Measurements from ENCODE around the gene MBTPS2.
A peak's percentile ranks its signal among the peaks of the same experiment; 100 is the strongest.

Gene MBTPS2

GRCh38 chrX:21839334-21840192, at the start of gene MBTPS2:
Gene MBTPS2, plus strand, starts transcription at chrX:21839617. Its CDS starts 118 bp downstream, at chrX:21839735.
- Histone ChIP-seq H3K4me1 (ENCODE audit: control insufficient read depth, insufficient read depth, low read length, unreplicated experiment) (peaks cover 8% of the 10 kb centered on the region), H3K4me3 (ENCODE audit: low read depth, low read length) (peak within 1 kb of the TSS; percentile 100), H3K79me2 (ENCODE audit: control insufficient read depth, insufficient read depth, low read length, unreplicated experiment) (peaks cover 34% of the 10 kb centered on the region), H2AFZ (ENCODE audit: low read length, unreplicated experiment) (peak within 1 kb of the TSS; percentile 94), H3K27ac (ENCODE audit: low read depth, low read length) (peak within 1 kb of the TSS; percentile 72), H3K36me3 (ENCODE audit: insufficient read depth, low read length) (peaks cover 4% of the 10 kb centered on the region; the same call in 1 of the 2 replicates), H3K27me3 (ENCODE audit: insufficient read depth, low read length) (no peaks in the 10 kb centered on the region)

- Histone ChIP-seq H3K36me3 (ENCODE audit: insufficient read depth, low read length) (no peaks in the 10 kb centered on the region), H2AFZ (ENCODE audit: low read length, unreplicated experiment) (no peak overlapping the region), H3K4me3 (ENCODE audit: low read depth, low read length) (peak overlapping the region; percentile 51; the same call in 1 of the 2 replicates), H3K27ac (ENCODE audit: low read depth, low read length) (peak overlapping the region; percentile 76), H3K79me2 (ENCODE audit: control insufficient read depth, insufficient read depth, low read length, unreplicated experiment) (no peaks in the 10 kb centered on the region), H3K27me3 (ENCODE audit: insufficient read depth, low read length) (no peaks in the 10 kb centered on the region), H3K4me1 (ENCODE audit: control insufficient read depth, insufficient read depth, low read length, unreplicated experiment) (peaks cover 35% of the 10 kb centered on the region)
These were observed 40.7 kb upstream of the MBTPS2 start for GRCh38 chrX:21798677-21799219.

GRCh38 chrX:21799767-21800166, 39.6 kb upstream of the MBTPS2 start:
- H2AFZ ChIP-seq (ENCODE audit: low read length, unreplicated experiment), result no peak overlapping the region
- H3K79me2 ChIP-seq (ENCODE audit: control insufficient read depth, insufficient read depth, low read length, unreplicated experiment), result no peaks in the 10 kb centered on the region
- peaks cover 35% of the 10 kb centered on the region for H3K4me1 ChIP-seq (ENCODE audit: control insufficient read depth, insufficient read depth, low read length, unreplicated experiment)
- peak overlapping the region; percentile 51; the same call in 1 of the 2 replicates for H3K4me3 ChIP-seq (ENCODE audit: low read depth, low read length)
- no peaks in the 10 kb centered on the region for H3K27me3 ChIP-seq (ENCODE audit: insufficient read depth, low read length)
- H3K27ac ChIP-seq (ENCODE audit: low read depth, low read length), result peak overlapping the region; percentile 76
- no peaks in the 10 kb centered on the region for H3K36me3 ChIP-seq (ENCODE audit: insufficient read depth, low read length)

- H3K27me3 ChIP-seq (ENCODE audit: insufficient read depth, low read length), result no peaks in the 10 kb centered on the region
- peak overlapping the region; percentile 51; the same call in 1 of the 2 replicates for H3K4me3 ChIP-seq (ENCODE audit: low read depth, low read length)
- no peaks in the 10 kb centered on the region for H3K79me2 ChIP-seq (ENCODE audit: control insufficient read depth, insufficient read depth, low read length, unreplicated experiment)
- H2AFZ ChIP-seq (ENCODE audit: low read length, unreplicated experiment), result no peak overlapping the region
- H3K36me3 ChIP-seq (ENCODE audit: insufficient read depth, low read length), result no peaks in the 10 kb centered on the region
- peaks cover 35% of the 10 kb centered on the region for H3K4me1 ChIP-seq (ENCODE audit: control insufficient read depth, insufficient read depth, low read length, unreplicated experiment)
- peak overlapping the region; percentile 76 for H3K27ac ChIP-seq (ENCODE audit: low read depth, low read length)
These were observed 39.1 kb upstream of the MBTPS2 start for GRCh38 chrX:21800344-21800770.

- no peak overlapping the region for H2AFZ ChIP-seq (ENCODE audit: low read length, unreplicated experiment)
- H3K4me3 ChIP-seq (ENCODE audit: low read depth, low read length), result no peak overlapping the region
- no peaks in the 10 kb centered on the region for H3K27me3 ChIP-seq (ENCODE audit: insufficient read depth, low read length)
- H3K4me1 ChIP-seq (ENCODE audit: control insufficient read depth, insufficient read depth, low read length, unreplicated experiment), result peaks cover 35% of the 10 kb centered on the region
- H3K36me3 ChIP-seq (ENCODE audit: insufficient read depth, low read length), result no peaks in the 10 kb centered on the region
- no peak overlapping the region for H3K27ac ChIP-seq (ENCODE audit: low read depth, low read length)
- no peaks in the 10 kb centered on the region for H3K79me2 ChIP-seq (ENCODE audit: control insufficient read depth, insufficient read depth, low read length, unreplicated experiment)
These were observed 37.3 kb upstream of the MBTPS2 start for GRCh38 chrX:21802054-21802670.

GRCh38 chrX:21802839-21803238, 36.6 kb upstream of the MBTPS2 start:
- Histone ChIP-seq H2AFZ (ENCODE audit: low read length, unreplicated experiment) (no peak overlapping the region), H3K36me3 (ENCODE audit: insufficient read depth, low read length) (no peaks in the 10 kb centered on the region), H3K4me3 (ENCODE audit: low read depth, low read length) (no peak overlapping the region), H3K79me2 (ENCODE audit: control insufficient read depth, insufficient read depth, low read length, unreplicated experiment) (no peaks in the 10 kb centered on the region), H3K4me1 (ENCODE audit: control insufficient read depth, insufficient read depth, low read length, unreplicated experiment) (peaks cover 35% of the 10 kb centered on the region), H3K27ac (ENCODE audit: low read depth, low read length) (no peak overlapping the region), H3K27me3 (ENCODE audit: insufficient read depth, low read length) (no peaks in the 10 kb centered on the region)

- 0 out of 2 replicates have a peak, but pooled peaks cover 1% of the 10 kb centered on the region for H3K27me3 ChIP-seq (ENCODE audit: insufficient read depth, low read length)
- H3K4me3 ChIP-seq (ENCODE audit: low read depth, low read length), result no peak overlapping the region
- H3K36me3 ChIP-seq (ENCODE audit: insufficient read depth, low read length), result no peaks in the 10 kb centered on the region
- H2AFZ ChIP-seq (ENCODE audit: low read length, unreplicated experiment), result no peak overlapping the region
- H3K4me1 ChIP-seq (ENCODE audit: control insufficient read depth, insufficient read depth, low read length, unreplicated experiment), result no peaks in the 10 kb centered on the region
- no peak overlapping the region for H3K27ac ChIP-seq (ENCODE audit: low read depth, low read length)
- no peaks in the 10 kb centered on the region for H3K79me2 ChIP-seq (ENCODE audit: control insufficient read depth, insufficient read depth, low read length, unreplicated experiment)
These were observed 32.7 kb upstream of the MBTPS2 start for GRCh38 chrX:21806691-21807090.

GRCh38 chrX:21811832-21812231, 27.6 kb upstream of the MBTPS2 start:
- H3K36me3 ChIP-seq (ENCODE audit: insufficient read depth, low read length), result no peaks in the 10 kb centered on the region
- no peak overlapping the region for H3K4me3 ChIP-seq (ENCODE audit: low read depth, low read length)
- no peaks in the 10 kb centered on the region for H3K79me2 ChIP-seq (ENCODE audit: control insufficient read depth, insufficient read depth, low read length, unreplicated experiment)
- no peaks in the 10 kb centered on the region for H3K4me1 ChIP-seq (ENCODE audit: control insufficient read depth, insufficient read depth, low read length, unreplicated experiment)
- H3K27me3 ChIP-seq (ENCODE audit: insufficient read depth, low read length), result 0 out of 2 replicates have a peak, but pooled peaks cover 6% of the 10 kb centered on the region
- no peak overlapping the region for H3K27ac ChIP-seq (ENCODE audit: low read depth, low read length)
- no peak overlapping the region for H2AFZ ChIP-seq (ENCODE audit: low read length, unreplicated experiment)

- Histone ChIP-seq H3K79me2 (ENCODE audit: control insufficient read depth, insufficient read depth, low read length, unreplicated experiment) (no peaks in the 10 kb centered on the region), H2AFZ (ENCODE audit: low read length, unreplicated experiment) (no peak overlapping the region), H3K27me3 (ENCODE audit: insufficient read depth, low read length) (0 out of 2 replicates have a peak, but pooled peaks cover 6% of the 10 kb centered on the region), H3K4me1 (ENCODE audit: control insufficient read depth, insufficient read depth, low read length, unreplicated experiment) (no peaks in the 10 kb centered on the region), H3K4me3 (ENCODE audit: low read depth, low read length) (no peak overlapping the region), H3K36me3 (ENCODE audit: insufficient read depth, low read length) (no peaks in the 10 kb centered on the region), H3K27ac (ENCODE audit: low read depth, low read length) (no peak overlapping the region)
These were observed 26.8 kb upstream of the MBTPS2 start for GRCh38 chrX:21812628-21813027.

- H3K36me3 ChIP-seq (ENCODE audit: insufficient read depth, low read length), result no peaks in the 10 kb centered on the region
- no peaks in the 10 kb centered on the region for H3K79me2 ChIP-seq (ENCODE audit: control insufficient read depth, insufficient read depth, low read length, unreplicated experiment)
- H3K27ac ChIP-seq (ENCODE audit: low read depth, low read length), result no peak overlapping the region
- H3K27me3 ChIP-seq (ENCODE audit: insufficient read depth, low read length), result 0 out of 2 replicates have a peak, but pooled peaks cover 6% of the 10 kb centered on the region
- H3K4me3 ChIP-seq (ENCODE audit: low read depth, low read length), result no peak overlapping the region
- no peaks in the 10 kb centered on the region for H3K4me1 ChIP-seq (ENCODE audit: control insufficient read depth, insufficient read depth, low read length, unreplicated experiment)
- H2AFZ ChIP-seq (ENCODE audit: low read length, unreplicated experiment), result no peak overlapping the region
These were observed 25.6 kb upstream of the MBTPS2 start for GRCh38 chrX:21813612-21814368.
